GM23338 (cell line): ENCODE measurements around the gene ZNF217. TPM values are rescaled to one million over a fixed set of nuclear protein-coding genes. Genes with fewer than 3 reads are reported as not detected.

Experiments used
- ATAC-seq: fragments of 200-7000 bp; cut with Tn5 transposase; 3 replicates; pipeline ENCODE4 v1.9.1; 2020
- DNase-seq: peaks from one replicate; pipeline ENCODE4 v3.0.0-alpha.2; 2015; ENCODE audit warnings: low spot score
- H2AFZ ChIP-seq: fragments of 200-600 bp; sonication (generic); 2 replicates; pipeline ENCODE4 v1.8.0; 2016; ENCODE audit warnings: antibody characterized with exemption, mild to moderate bottlenecking, moderate library complexity
- H3F3A ChIP-seq: fragments of 200-600 bp; sonication (generic); replicated peaks from 2 replicates; pipeline ENCODE4 v1.8.0; 2017; ENCODE audit warnings: antibody characterized with exemption, mixed run types, low read depth
- H3K27ac ChIP-seq: fragments of 200-600 bp; sonication (generic); 2 replicates; pipeline ENCODE4 v1.6.1; 2016; ENCODE audit warnings: low read depth
- H3K27me3 ChIP-seq: fragments of 200-600 bp; sonication (generic); 2 replicates; pipeline ENCODE4 v1.8.0; 2016; ENCODE audit warnings: mild to moderate bottlenecking, mixed run types, moderate library complexity; ENCODE audit not compliant: insufficient read depth
- H3K36me3 ChIP-seq: fragments of 200-600 bp; sonication (generic); 2 replicates; pipeline ENCODE4 v1.8.0; 2016; ENCODE audit warnings: mild to moderate bottlenecking; ENCODE audit not compliant: insufficient read depth
- H3K4me1 ChIP-seq: fragments of 200-600 bp; sonication (generic); 2 replicates; pipeline ENCODE4 v1.8.0; 2016; ENCODE audit warnings: mild to moderate bottlenecking, moderate library complexity; ENCODE audit not compliant: insufficient read depth
- H3K4me2 ChIP-seq: fragments of 200-600 bp; sonication (generic); 2 replicates; pipeline ENCODE4 v1.7.1; 2017; ENCODE audit warnings: mixed run types
- H3K4me3 ChIP-seq: fragments of 200-600 bp; sonication (generic); 2 replicates; pipeline ENCODE4 v1.6.1; 2016; ENCODE audit warnings: mixed run types
- H3K79me2 ChIP-seq: fragments of 200-600 bp; sonication (generic); replicated peaks from 2 replicates; pipeline ENCODE4 v1.8.0; 2017; ENCODE audit warnings: mild to moderate bottlenecking; ENCODE audit not compliant: insufficient read depth
- H3K9me2 ChIP-seq: fragments of 200-600 bp; sonication (generic); 2 replicates; pipeline ENCODE4 v1.8.0; 2017; ENCODE audit not compliant: insufficient read depth
- H4K20me1 ChIP-seq: fragments of 200-600 bp; sonication (generic); replicated peaks from 2 replicates; pipeline ENCODE4 v1.8.0; 2017; ENCODE audit warnings: mild to moderate bottlenecking; ENCODE audit not compliant: insufficient read depth
- H3K27ac Mint-ChIP-seq: 2 replicates; pipeline ENCODE4 v1.8.0; 2020; ENCODE audit warnings: inconsistent platforms, mild to moderate bottlenecking, moderate library complexity, mixed read lengths
- H3K27me3 Mint-ChIP-seq: 3 replicates; pipeline ENCODE4 v1.8.0; 2022; ENCODE audit warnings: low read depth, mild to moderate bottlenecking, moderate library complexity, mixed read lengths, inconsistent platforms; ENCODE audit not compliant: insufficient read depth, poor library complexity
- H3K36me3 Mint-ChIP-seq: 3 replicates; pipeline ENCODE4 v1.8.0; 2021; ENCODE audit warnings: low read depth, mild to moderate bottlenecking, inconsistent platforms, moderate library complexity, mixed read lengths
- H3K4me1 Mint-ChIP-seq: 3 replicates; pipeline ENCODE4 v1.8.0; 2020; ENCODE audit warnings: mild to moderate bottlenecking, inconsistent platforms, mixed read lengths
- H3K4me3 Mint-ChIP-seq: 3 replicates; pipeline ENCODE4 v1.8.0; 2021; ENCODE audit warnings: moderate library complexity, mild to moderate bottlenecking, inconsistent platforms, mixed read lengths
- H3K9me3 Mint-ChIP-seq: 3 replicates; pipeline ENCODE4 v1.8.0; 2020; ENCODE audit warnings: moderate library complexity, mild to moderate bottlenecking, inconsistent platforms, mixed read lengths
- CREB1 ChIP-seq: fragments of 250-450 bp; sonication (Bioruptor Pico); IDR thresholded peaks from 2 replicates; pipeline ENCODE4 v1.5.0; 2020; ENCODE audit warnings: low read depth, mild to moderate bottlenecking, moderate library complexity
- EZH2 ChIP-seq: fragments of 200-600 bp; sonication (generic); IDR thresholded peaks from one replicate; pipeline ENCODE4 v1.8.0; 2017; ENCODE audit warnings: antibody characterized with exemption, mild to moderate bottlenecking, low read depth; ENCODE audit not compliant: unreplicated experiment
- EZH2phosphoT487 ChIP-seq: fragments of 200-600 bp; sonication (generic); IDR thresholded peaks from one replicate; pipeline ENCODE4 v1.8.1; 2018; ENCODE audit warnings: antibody characterized with exemption; ENCODE audit not compliant: unreplicated experiment
- JUNB ChIP-seq: IDR thresholded peaks from one replicate; pipeline ENCODE4 v1.6.1; 2016; ENCODE audit warnings: antibody characterized with exemption; ENCODE audit not compliant: unreplicated experiment
- NANOG ChIP-seq: IDR thresholded peaks from 2 replicates; pipeline ENCODE4 v1.6.1; 2016; ENCODE audit warnings: antibody characterized with exemption, borderline replicate concordance
- POLR2AphosphoS5 ChIP-seq: IDR thresholded peaks from 2 replicates; pipeline ENCODE4 v1.6.1; 2016; ENCODE audit warnings: antibody characterized with exemption, low read depth
- STAT1 ChIP-seq: IDR thresholded peaks from one replicate; pipeline ENCODE4 v1.6.1; 2016; ENCODE audit warnings: antibody characterized with exemption; ENCODE audit not compliant: unreplicated experiment
- ZNF114 ChIP-seq: fragments of 250-450 bp; sonication (Bioruptor Pico); IDR thresholded peaks from 2 replicates; pipeline ENCODE4 v1.5.0; 2020; ENCODE audit warnings: mild to moderate bottlenecking, moderate library complexity
- ZNF331 ChIP-seq: fragments of 250-450 bp; sonication (Bioruptor Pico); IDR thresholded peaks from 2 replicates; pipeline ENCODE4 v1.5.0; 2020; ENCODE audit warnings: low read depth, mild to moderate bottlenecking, moderate library complexity
- polyA plus RNA-seq: library from polyadenylated mRNA; unstranded; fragments of >200 nt; fragmentation: Nextera tagmentation; extraction: Ambion mirVana; gene quantifications from 2 replicates; pipeline ENCODE4 v1.2.1, GENCODE V29; 2016
- total RNA-seq: library from RNA; depleted of rRNA; stranded (reverse); fragments of >200 nt; shearing (Covaris generic); gene quantifications from 2 replicates; pipeline ENCODE4 v1.2.3, GENCODE V29; 2014
- TF ChIP-seq, protein P1 (sequence below): IDR thresholded peaks from one replicate; pipeline ENCODE4 v1.6.1; 2018; ENCODE audit warnings: antibody characterized with exemption; ENCODE audit not compliant: unreplicated experiment
- TF ChIP-seq, protein P2 (sequence below): fragments of 250-450 bp; sonication (Bioruptor Pico); IDR thresholded peaks from 2 replicates; pipeline ENCODE4 v1.5.0; 2020; ENCODE audit warnings: mild to moderate bottlenecking, moderate library complexity
- TF ChIP-seq, protein P3 (sequence below), 2 experiments: fragments of 200-600 bp in 1 of 2; sonication (generic) in 1 of 2; conservative IDR thresholded peaks; 2 replicates each; pipeline versions ENCODE4 v1.5.1 to v1.6.1; 2016 to 2017; ENCODE audit warnings: antibody characterized with exemption in 2 of 2, low read depth in 2 of 2, mild to moderate bottlenecking in 2 of 2, moderate library complexity in 1 of 2
- TF ChIP-seq, protein P4 (sequence below): IDR thresholded peaks from 2 replicates; pipeline ENCODE4 v1.6.1; 2016; ENCODE audit warnings: antibody characterized with exemption

ZNF217 gene
- total and polyA plus RNA-seq, 2 experiments from 2014 or later, result 32.8 to 78.0 TPM

DNA sequence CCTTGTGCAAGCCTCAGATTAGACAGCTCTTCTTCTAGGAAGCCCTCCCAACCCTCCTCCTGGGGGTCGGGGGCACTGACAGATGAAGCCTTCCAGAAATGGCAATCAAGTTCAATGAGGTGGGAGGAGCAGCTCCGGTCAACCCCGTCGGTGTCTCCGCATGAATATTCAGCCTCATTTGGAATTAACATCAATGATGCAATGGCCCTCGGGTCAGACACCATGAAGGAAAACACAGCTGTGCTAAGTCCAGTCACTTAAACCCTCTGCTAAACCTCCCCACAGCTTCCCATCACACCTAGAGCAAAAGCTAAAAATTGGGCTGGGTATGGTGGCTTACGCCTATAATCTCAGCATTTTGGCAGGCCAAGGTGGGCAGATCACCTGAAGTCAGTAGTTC lies 36.5 kb downstream of the ZNF217 start:
- Mint-ChIP-seq H3K27ac (peak overlapping the region; percentile 63; the same call in 1 of the 2 replicates), H3K9me3 (no peaks in the 10 kb centered on the region; the same call in 2 of the 3 replicates), H3K27me3 (peaks cover 10% of the 10 kb centered on the region), H3K36me3 (peaks cover 6% of the 10 kb centered on the region; the same call in 1 of the 3 replicates), H3K4me3 (no peak overlapping the region), H3K4me1 (no peaks in the 10 kb centered on the region)
- no peak for DNase-seq
- Histone ChIP-seq H3K27me3 (no peaks in the 10 kb centered on the region), H3K4me3 (no peak overlapping the region), H3K4me2 (no peak overlapping the region), H2AFZ (no peak overlapping the region), H3K79me2 (no peaks in the 10 kb centered on the region), H4K20me1 (no peaks in the 10 kb centered on the region), H3K4me1 (no peaks in the 10 kb centered on the region), H3K36me3 (no peaks in the 10 kb centered on the region), H3F3A (0 out of 2 replicates have a peak, but pooled peaks cover 7% of the 10 kb centered on the region), H3K9me2 (no peaks in the 10 kb centered on the region), H3K27ac (no peak overlapping the region)
- ATAC-seq, result no peak
- no peak for TF ChIP-seq NANOG
- TF ChIP-seq POLR2AphosphoS5, result no peak
- TF ChIP-seq, protein P1, sequence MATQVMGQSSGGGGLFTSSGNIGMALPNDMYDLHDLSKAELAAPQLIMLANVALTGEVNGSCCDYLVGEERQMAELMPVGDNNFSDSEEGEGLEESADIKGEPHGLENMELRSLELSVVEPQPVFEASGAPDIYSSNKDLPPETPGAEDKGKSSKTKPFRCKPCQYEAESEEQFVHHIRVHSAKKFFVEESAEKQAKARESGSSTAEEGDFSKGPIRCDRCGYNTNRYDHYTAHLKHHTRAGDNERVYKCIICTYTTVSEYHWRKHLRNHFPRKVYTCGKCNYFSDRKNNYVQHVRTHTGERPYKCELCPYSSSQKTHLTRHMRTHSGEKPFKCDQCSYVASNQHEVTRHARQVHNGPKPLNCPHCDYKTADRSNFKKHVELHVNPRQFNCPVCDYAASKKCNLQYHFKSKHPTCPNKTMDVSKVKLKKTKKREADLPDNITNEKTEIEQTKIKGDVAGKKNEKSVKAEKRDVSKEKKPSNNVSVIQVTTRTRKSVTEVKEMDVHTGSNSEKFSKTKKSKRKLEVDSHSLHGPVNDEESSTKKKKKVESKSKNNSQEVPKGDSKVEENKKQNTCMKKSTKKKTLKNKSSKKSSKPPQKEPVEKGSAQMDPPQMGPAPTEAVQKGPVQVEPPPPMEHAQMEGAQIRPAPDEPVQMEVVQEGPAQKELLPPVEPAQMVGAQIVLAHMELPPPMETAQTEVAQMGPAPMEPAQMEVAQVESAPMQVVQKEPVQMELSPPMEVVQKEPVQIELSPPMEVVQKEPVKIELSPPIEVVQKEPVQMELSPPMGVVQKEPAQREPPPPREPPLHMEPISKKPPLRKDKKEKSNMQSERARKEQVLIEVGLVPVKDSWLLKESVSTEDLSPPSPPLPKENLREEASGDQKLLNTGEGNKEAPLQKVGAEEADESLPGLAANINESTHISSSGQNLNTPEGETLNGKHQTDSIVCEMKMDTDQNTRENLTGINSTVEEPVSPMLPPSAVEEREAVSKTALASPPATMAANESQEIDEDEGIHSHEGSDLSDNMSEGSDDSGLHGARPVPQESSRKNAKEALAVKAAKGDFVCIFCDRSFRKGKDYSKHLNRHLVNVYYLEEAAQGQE, result no peak
- no peak for TF ChIP-seq STAT1
- TF ChIP-seq, protein P2, sequence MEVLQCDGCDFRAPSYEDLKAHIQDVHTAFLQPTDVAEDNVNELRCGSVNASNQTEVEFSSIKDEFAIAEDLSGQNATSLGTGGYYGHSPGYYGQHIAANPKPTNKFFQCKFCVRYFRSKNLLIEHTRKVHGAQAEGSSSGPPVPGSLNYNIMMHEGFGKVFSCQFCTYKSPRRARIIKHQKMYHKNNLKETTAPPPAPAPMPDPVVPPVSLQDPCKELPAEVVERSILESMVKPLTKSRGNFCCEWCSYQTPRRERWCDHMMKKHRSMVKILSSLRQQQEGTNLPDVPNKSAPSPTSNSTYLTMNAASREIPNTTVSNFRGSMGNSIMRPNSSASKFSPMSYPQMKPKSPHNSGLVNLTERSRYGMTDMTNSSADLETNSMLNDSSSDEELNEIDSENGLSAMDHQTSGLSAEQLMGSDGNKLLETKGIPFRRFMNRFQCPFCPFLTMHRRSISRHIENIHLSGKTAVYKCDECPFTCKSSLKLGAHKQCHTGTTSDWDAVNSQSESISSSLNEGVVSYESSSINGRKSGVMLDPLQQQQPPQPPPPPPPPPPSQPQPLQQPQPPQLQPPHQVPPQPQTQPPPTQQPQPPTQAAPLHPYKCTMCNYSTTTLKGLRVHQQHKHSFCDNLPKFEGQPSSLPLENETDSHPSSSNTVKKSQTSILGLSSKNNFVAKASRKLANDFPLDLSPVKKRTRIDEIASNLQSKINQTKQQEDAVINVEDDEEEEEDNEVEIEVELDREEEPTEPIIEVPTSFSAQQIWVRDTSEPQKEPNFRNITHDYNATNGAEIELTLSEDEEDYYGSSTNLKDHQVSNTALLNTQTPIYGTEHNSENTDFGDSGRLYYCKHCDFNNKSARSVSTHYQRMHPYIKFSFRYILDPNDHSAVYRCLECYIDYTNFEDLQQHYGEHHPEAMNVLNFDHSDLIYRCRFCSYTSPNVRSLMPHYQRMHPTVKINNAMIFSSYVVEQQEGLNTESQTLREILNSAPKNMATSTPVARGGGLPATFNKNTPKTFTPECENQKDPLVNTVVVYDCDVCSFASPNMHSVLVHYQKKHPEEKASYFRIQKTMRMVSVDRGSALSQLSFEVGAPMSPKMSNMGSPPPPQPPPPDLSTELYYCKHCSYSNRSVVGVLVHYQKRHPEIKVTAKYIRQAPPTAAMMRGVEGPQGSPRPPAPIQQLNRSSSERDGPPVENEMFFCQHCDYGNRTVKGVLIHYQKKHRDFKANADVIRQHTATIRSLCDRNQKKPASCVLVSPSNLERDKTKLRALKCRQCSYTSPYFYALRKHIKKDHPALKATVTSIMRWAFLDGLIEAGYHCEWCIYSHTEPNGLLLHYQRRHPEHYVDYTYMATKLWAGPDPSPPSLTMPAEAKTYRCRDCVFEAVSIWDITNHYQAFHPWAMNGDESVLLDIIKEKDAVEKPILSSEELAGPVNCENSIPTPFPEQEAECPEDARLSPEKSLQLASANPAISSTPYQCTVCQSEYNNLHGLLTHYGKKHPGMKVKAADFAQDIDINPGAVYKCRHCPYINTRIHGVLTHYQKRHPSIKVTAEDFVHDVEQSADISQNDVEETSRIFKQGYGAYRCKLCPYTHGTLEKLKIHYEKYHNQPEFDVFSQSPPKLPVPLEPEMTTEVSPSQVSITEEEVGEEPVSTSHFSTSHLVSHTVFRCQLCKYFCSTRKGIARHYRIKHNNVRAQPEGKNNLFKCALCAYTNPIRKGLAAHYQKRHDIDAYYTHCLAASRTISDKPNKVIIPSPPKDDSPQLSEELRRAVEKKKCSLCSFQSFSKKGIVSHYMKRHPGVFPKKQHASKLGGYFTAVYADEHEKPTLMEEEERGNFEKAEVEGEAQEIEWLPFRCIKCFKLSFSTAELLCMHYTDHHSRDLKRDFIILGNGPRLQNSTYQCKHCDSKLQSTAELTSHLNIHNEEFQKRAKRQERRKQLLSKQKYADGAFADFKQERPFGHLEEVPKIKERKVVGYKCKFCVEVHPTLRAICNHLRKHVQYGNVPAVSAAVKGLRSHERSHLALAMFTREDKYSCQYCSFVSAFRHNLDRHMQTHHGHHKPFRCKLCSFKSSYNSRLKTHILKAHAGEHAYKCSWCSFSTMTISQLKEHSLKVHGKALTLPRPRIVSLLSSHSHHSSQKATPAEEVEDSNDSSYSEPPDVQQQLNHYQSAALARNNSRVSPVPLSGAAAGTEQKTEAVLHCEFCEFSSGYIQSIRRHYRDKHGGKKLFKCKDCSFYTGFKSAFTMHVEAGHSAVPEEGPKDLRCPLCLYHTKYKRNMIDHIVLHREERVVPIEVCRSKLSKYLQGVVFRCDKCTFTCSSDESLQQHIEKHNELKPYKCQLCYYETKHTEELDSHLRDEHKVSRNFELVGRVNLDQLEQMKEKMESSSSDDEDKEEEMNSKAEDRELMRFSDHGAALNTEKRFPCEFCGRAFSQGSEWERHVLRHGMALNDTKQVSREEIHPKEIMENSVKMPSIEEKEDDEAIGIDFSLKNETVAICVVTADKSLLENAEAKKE, result no peak
- no peak for TF ChIP-seq ZNF331 (CRISPR knock-in tag)
- no peak for TF ChIP-seq CREB1 (CRISPR knock-in tag)
- no peak for TF ChIP-seq JUNB
- TF ChIP-seq ZNF114 (CRISPR knock-in tag), result no peak
- TF ChIP-seq, protein P3, sequence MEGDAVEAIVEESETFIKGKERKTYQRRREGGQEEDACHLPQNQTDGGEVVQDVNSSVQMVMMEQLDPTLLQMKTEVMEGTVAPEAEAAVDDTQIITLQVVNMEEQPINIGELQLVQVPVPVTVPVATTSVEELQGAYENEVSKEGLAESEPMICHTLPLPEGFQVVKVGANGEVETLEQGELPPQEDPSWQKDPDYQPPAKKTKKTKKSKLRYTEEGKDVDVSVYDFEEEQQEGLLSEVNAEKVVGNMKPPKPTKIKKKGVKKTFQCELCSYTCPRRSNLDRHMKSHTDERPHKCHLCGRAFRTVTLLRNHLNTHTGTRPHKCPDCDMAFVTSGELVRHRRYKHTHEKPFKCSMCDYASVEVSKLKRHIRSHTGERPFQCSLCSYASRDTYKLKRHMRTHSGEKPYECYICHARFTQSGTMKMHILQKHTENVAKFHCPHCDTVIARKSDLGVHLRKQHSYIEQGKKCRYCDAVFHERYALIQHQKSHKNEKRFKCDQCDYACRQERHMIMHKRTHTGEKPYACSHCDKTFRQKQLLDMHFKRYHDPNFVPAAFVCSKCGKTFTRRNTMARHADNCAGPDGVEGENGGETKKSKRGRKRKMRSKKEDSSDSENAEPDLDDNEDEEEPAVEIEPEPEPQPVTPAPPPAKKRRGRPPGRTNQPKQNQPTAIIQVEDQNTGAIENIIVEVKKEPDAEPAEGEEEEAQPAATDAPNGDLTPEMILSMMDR (conservative IDR thresholded peaks at IDR 0.05; ENCODE audit: low read depth in 2 of 2), result no peak
- TF ChIP-seq, protein P4, sequence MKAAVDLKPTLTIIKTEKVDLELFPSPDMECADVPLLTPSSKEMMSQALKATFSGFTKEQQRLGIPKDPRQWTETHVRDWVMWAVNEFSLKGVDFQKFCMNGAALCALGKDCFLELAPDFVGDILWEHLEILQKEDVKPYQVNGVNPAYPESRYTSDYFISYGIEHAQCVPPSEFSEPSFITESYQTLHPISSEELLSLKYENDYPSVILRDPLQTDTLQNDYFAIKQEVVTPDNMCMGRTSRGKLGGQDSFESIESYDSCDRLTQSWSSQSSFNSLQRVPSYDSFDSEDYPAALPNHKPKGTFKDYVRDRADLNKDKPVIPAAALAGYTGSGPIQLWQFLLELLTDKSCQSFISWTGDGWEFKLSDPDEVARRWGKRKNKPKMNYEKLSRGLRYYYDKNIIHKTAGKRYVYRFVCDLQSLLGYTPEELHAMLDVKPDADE, result no peak
- TF ChIP-seq EZH2phosphoT487, result no peak
- no peak for TF ChIP-seq EZH2
